Subcutaneous adipose tissue (tissue), 4 donors: Measurements from ENCODE around the gene CRTAC1. TPM values are rescaled to one million over a fixed set of nuclear protein-coding genes. Genes with fewer than 3 reads are reported as not detected.

Experiments used
- total RNA-seq, 4 donors: library from RNA; depleted of rRNA; stranded (reverse); fragments of >200 nt; gene quantifications; one replicate each; pipeline ENCODE4 v1.1.0, GENCODE V29; 2016
- TF ChIP-seq, protein P1 (sequence below): fragments of 450-650 bp; IDR thresholded peaks from one replicate; pipeline ENCODE4 v1.5.1; 2016; ENCODE audit warnings: low read depth, mild to moderate bottlenecking, control low read depth, antibody characterized with exemption, moderate library complexity

CRTAC1 gene
- total RNA-seq, 4 donors from 2014 or later = 0.51 to 1.5 (median 0.72) TPM

DNA sequence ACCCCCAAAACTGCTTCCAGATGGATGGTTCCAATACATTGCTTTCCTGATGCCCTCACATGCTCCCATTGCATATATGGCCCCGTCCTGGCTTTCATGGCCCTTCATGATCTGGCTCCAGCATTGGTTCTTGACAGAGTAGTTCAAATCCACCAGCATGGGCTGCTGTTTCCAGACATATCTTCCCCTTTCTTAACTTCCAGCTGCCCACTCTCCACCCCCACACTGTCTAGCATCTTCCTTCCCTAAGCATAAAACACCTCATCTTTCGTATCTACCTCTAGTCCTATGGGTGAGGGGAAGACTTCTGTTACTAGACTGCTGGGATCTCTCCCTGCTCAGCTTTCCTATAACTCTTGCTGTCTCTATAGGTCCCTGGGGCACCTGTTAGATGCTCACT lies 194.0 kb downstream of the CRTAC1 start:
- TF ChIP-seq, protein P1, sequence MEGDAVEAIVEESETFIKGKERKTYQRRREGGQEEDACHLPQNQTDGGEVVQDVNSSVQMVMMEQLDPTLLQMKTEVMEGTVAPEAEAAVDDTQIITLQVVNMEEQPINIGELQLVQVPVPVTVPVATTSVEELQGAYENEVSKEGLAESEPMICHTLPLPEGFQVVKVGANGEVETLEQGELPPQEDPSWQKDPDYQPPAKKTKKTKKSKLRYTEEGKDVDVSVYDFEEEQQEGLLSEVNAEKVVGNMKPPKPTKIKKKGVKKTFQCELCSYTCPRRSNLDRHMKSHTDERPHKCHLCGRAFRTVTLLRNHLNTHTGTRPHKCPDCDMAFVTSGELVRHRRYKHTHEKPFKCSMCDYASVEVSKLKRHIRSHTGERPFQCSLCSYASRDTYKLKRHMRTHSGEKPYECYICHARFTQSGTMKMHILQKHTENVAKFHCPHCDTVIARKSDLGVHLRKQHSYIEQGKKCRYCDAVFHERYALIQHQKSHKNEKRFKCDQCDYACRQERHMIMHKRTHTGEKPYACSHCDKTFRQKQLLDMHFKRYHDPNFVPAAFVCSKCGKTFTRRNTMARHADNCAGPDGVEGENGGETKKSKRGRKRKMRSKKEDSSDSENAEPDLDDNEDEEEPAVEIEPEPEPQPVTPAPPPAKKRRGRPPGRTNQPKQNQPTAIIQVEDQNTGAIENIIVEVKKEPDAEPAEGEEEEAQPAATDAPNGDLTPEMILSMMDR = no peak

DNA sequence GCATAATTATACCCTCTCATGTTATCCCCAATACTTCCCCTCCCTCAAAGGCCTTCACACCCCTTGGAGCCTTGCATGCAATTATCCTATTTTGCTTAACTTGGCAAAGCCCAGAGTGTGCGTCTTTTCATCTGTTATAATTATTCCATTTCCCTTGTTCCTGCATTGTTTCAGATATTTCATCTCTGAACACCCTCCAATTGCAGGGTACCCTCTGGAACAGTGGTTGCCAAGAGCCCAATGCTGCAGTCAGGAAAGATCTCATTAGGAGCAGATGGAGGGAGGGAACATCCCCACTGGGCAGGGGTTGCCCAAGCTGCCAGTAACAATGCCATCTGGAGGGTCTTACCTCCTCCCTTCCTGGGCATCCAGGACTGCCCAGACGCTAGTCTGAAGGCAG lies 199.2 kb downstream of the CRTAC1 start:
- TF ChIP-seq, protein P1 = no peak

DNA sequence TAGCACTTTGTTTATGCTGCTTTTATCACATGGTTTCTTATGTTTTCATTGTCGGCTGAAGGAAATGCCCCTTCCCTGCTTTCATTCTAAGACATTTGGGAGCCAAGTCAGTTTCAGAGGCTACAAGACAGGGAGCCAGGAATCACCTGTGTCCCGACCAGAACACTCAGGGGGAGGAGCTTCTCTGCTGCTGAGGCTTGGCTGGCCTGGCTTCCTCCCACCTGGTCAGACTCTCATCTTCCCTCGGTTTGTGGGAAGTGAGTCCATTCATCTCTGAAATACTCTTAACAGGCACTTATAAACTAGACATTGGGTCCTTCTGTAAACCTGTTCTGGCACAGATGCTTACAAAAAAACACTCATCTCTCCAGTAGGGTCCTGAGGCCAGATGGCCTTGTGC lies 200.4 kb downstream of the CRTAC1 start:
- TF ChIP-seq, protein P1 = no peak

DNA sequence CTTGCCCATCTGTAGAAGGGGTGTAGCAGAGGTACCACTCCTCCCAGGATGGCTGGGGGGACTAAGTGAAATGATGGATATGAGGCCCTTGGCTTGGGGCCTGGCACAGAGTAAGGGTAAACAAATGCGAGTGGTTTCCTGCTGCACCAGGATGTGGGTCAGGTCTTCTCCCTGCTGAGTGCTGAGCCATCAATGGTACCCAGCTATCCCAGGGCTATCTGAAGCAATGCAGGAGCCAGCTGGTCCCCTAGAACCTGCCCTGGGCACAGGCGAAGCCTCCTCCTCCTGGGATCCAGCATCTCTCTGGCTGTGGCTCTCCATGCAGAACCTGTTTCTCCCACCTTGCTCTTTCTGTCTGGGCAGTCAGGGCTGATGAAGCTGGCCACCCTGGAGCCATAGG lies 201.7 kb downstream of the CRTAC1 start:
- TF ChIP-seq, protein P1 = no peak

DNA sequence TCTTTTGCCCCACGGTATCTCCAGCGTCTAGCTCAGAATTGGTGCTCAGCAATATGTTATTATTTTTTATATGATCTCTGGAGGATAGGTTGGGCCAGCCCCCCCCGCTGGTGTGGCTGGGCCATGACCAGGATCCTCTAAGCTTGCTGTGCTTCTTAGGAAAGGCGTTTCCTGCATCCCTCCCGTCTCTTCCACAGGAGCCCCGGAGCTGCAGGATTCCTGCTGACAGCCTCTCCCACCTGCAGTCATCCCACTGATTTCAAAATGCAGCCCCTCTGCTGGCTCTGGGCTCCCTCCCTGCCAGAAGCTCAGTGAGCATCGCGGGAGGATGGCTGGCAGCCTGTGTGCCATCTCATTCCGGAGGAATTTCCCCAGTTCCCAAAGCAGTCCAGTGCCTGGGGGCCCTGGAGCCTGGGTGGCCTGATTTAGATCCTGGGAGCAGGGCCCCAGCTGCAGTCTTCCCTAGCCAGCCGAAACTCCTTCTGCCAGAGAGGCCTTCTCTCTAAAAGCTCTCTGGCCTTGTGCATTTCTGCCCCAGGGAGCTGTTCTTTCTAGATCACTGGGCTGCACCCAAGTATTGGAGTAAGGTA lies 202.6 kb downstream of the CRTAC1 start:
- TF ChIP-seq, protein P1 = no peak

DNA sequence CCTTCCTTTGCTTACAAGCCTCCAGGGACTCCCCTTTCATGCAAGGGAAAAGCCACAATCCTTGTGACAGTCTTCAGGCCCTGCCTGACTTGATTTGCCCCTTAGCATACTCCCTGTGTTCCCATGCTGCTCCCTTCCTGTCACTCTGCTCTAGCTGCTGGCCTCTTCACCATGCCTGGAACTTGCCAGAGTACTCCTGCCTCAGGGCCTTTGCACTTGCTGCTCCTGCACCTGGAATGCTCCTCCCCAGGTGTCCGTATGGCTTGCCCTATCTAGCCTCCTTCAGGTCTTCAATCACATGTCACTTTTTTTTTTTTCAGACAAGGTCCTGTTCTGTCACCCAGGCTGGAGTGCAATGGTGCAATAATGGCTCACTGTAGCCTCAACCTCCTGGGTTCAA lies 203.5 kb downstream of the CRTAC1 start:
- TF ChIP-seq, protein P1 = no peak

DNA sequence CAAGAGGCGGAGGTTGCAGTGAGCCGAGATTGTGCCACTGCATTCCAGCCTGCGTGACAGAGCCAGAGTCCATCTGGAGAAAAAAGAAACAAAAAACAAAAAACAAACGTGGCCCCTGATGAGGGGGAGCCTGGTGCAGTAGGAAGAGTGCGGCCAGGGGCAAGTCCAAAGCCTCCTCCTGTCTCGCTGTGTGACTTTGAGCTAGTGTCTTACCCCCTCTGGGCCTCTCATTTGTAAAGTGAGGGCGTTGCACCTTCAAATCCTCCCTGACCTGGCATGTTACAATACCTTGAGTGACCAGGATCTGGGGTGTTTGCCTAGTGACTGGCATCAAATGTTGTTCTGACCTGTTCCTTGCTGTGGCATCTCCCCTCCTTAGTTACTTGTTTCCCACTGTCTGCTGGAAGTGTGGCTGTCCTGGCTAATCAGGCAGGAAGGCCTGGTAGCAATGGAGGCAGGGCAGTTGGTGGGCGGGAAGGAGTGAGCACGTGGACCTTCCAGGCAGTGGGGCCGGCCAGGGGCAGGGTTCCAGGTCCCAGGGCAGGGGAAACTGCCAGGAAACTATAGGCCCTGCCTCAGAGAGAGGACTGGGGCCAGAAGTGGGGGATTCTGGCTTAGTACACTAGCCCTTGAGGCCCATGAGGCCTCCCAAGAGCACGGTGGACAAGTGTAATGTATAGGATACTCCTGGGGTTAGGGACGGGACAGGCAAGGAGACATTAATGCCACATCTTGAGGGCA lies 205.2 kb downstream of the CRTAC1 start:
- TF ChIP-seq, protein P1 = no peak
